OCI-LY3 (cell line): ENCODE measurements around the gene ALX3.
A peak's percentile ranks its signal among the peaks of the same experiment; 100 is the strongest.
"Not testable (repeated sequence)": the region's sequence is repeated elsewhere in the genome, so short reads cannot be mapped to it uniquely, and the experiment has no call there.

Experiments
- H2AFZ ChIP-seq: fragments of 200-600, 300-600 bp; shearing (Covaris generic); 2 replicates; pipeline ENCODE4 v1.6.0; 2014; ENCODE audit warnings: antibody characterized with exemption, low read depth, low read length
- H3K27ac ChIP-seq: fragments of 200-600, 300-600 bp; sonication (generic); 2 replicates; pipeline ENCODE4 v1.5.1; 2014; ENCODE audit warnings: mild to moderate bottlenecking, low read length, moderate library complexity, mixed read lengths
- H3K27me3 ChIP-seq: fragments of 200-600, 300-600 bp; sonication (generic); 2 replicates; pipeline ENCODE4 v1.6.1; 2014; ENCODE audit warnings: low read depth, low read length, mixed read lengths
- H3K36me3 ChIP-seq: fragments of 200-600, 300-600 bp; sonication (generic); replicated peaks from 2 replicates; pipeline ENCODE3; 2014; ENCODE audit warnings: low read depth, low read length, mixed read lengths
- H3K4me1 ChIP-seq: fragments of 300-600, 200-600 bp; sonication (generic); 2 replicates; pipeline ENCODE4 v1.6.1; 2014; ENCODE audit warnings: low read length, mixed read lengths
- H3K4me2 ChIP-seq: fragments of 200-600, 300-600 bp; sonication (generic); 2 replicates; pipeline ENCODE4 v1.6.1; 2014; ENCODE audit warnings: low read length, mixed read lengths
- H3K4me3 ChIP-seq: fragments of 300-600, 200-600 bp; sonication (generic); 2 replicates; pipeline ENCODE4 v1.5.1; 2014; ENCODE audit warnings: antibody characterized with exemption, mild to moderate bottlenecking, low read length, moderate library complexity
- H3K79me2 ChIP-seq: fragments of 300-600, 200-600 bp; shearing (Covaris generic); 2 replicates; pipeline ENCODE4 v1.6.1; 2014; ENCODE audit warnings: mild to moderate bottlenecking, low read length, mixed read lengths
- H3K9ac ChIP-seq: fragments of 300-600, 200-600 bp; shearing (Covaris generic); 2 replicates; pipeline ENCODE4 v1.6.0; 2014; ENCODE audit warnings: mild to moderate bottlenecking, low read length, moderate library complexity
- H3K9me3 ChIP-seq: fragments of 200-600, 300-600 bp; shearing (Covaris generic); 2 replicates; pipeline ENCODE4 v1.6.1; 2014; ENCODE audit warnings: low read length, mixed read lengths; ENCODE audit not compliant: insufficient read depth
- H4K20me1 ChIP-seq: fragments of 200-600, 300-600 bp; sonication (generic); 2 replicates; pipeline ENCODE4 v1.6.1; 2016; ENCODE audit warnings: low read length, mixed read lengths; ENCODE audit not compliant: insufficient read depth
- CTCF ChIP-seq: fragments of 200-600, 300-600 bp; sonication (generic); IDR thresholded peaks from 2 replicates; pipeline ENCODE4 v1.5.1; 2014; ENCODE audit warnings: antibody characterized with exemption, low read length, low read depth
- EZH2phosphoT487 ChIP-seq: fragments of 200-600 bp; shearing (Covaris generic); IDR thresholded peaks from 2 replicates; pipeline ENCODE4 v1.6.1; 2018; ENCODE audit warnings: antibody characterized with exemption, mixed run types, low read depth

The ALX3 gene

GRCh38 chr1:110034040-110034450 lies 36.4 kb downstream of the ALX3 start:
- Histone ChIP-seq H3K27ac (peak overlapping the region; percentile 68), H2AFZ (peak overlapping the region; percentile 71; the same call in 1 of the 2 replicates), H3K9me3 (no peaks in the 10 kb centered on the region), H3K9ac (peak overlapping the region; percentile 67), H4K20me1 (no peaks in the 10 kb centered on the region), H3K36me3 (peaks cover 9% of the 10 kb centered on the region), H3K27me3 (no peaks in the 10 kb centered on the region), H3K79me2 (peaks cover 19% of the 10 kb centered on the region), H3K4me2 (peak overlapping the region; percentile 96), H3K4me1 (peaks cover 30% of the 10 kb centered on the region), H3K4me3 (peak overlapping the region; percentile 95)
- TF ChIP-seq CTCF (no peak), EZH2phosphoT487 (no peak)

GRCh38 chr1:110033421-110033820 lies 37.1 kb downstream of the ALX3 start:
- peak overlapping the region; percentile 68 for H3K27ac ChIP-seq

DNA sequence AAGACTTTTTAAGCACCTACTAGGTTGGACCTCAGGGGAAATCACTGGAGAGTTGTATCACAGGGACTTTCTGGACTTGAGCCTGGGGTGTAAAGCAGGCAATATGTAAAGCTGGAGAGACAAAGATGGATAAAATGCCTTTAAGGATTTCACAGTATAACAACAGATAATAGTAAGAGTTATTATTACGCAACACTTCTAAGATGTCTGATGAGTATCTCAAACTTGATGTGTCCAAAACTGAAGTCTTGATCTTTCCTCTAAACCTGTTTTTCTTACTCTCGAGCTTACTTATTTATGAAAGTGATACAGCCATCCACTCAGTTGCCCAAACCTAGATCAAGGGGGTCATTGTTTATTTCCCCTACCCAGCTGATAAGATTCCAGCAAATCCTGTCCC lies 38.1 kb downstream of the ALX3 start:
- TF ChIP-seq CTCF: no peak
- TF ChIP-seq EZH2phosphoT487: no peak
- H3K9me3 ChIP-seq: no peaks in the 10 kb centered on the region
- no peaks in the 10 kb centered on the region for H3K36me3 ChIP-seq
- H3K9ac ChIP-seq: no peak overlapping the region
- peaks cover 30% of the 10 kb centered on the region for H3K4me1 ChIP-seq
- H3K4me3 ChIP-seq: no peak overlapping the region
- H4K20me1 ChIP-seq: no peaks in the 10 kb centered on the region
- H2AFZ ChIP-seq: no peak overlapping the region
- H3K27me3 ChIP-seq: no peaks in the 10 kb centered on the region
- H3K79me2 ChIP-seq: peaks cover 19% of the 10 kb centered on the region
- H3K27ac ChIP-seq: no peak overlapping the region
- H3K4me2 ChIP-seq: no peak overlapping the region

More at GRCh38 chr1:110033421-110033820, 37.1 kb downstream of the ALX3 start:
- Histone ChIP-seq H3K27me3 (no peaks in the 10 kb centered on the region), H3K9me3 (no peaks in the 10 kb centered on the region), H3K4me1 (peaks cover 30% of the 10 kb centered on the region), H3K4me3 (peak overlapping the region; percentile 95), H3K79me2 (peaks cover 19% of the 10 kb centered on the region), H3K4me2 (peak overlapping the region; percentile 96), H3K9ac (no peak overlapping the region), H2AFZ (peak overlapping the region; percentile 81), H3K36me3 (peaks cover 4% of the 10 kb centered on the region), H4K20me1 (no peaks in the 10 kb centered on the region)
- TF ChIP-seq EZH2phosphoT487 (no peak), CTCF (no peak)

GRCh38 chr1:110030687-110031086 lies 39.8 kb downstream of the ALX3 start:
- H3K9me3 ChIP-seq, H3K27me3 ChIP-seq, H3K36me3 ChIP-seq, H4K20me1 ChIP-seq: not testable (repeated sequence)
- peak overlapping the region; percentile 23; the same call in 1 of the 2 replicates for H3K27ac ChIP-seq
- H3K4me1 ChIP-seq: peaks cover 29% of the 10 kb centered on the region
- H3K9ac ChIP-seq: peak overlapping the region; percentile 51
- H3K4me2 ChIP-seq: peak overlapping the region; percentile 84
- H2AFZ ChIP-seq: peak overlapping the region; percentile 94; the same call in 1 of the 2 replicates
- H3K4me3 ChIP-seq: peak overlapping the region; percentile 71
- peaks cover 12% of the 10 kb centered on the region for H3K79me2 ChIP-seq

DNA sequence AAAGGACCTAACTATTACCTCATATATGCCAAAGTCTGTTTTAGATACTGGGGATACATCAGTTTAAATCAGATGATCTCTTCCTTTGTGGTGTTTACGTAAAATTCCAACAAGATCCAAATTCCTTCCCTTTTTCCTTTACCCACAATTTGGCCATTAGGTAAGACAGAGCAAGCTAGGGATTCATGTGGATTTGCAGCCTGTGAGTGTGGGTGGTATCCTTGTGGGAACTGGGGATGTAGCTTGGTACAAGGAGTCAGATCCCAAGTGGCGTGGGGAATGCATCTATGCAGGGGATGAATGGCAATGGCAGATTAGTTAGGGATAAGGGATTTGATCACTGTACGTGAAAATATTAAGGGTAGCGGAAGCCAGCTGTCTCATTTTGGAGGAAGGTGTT lies 45.9 kb downstream of the ALX3 start:
- TF ChIP-seq EZH2phosphoT487 (no peak), CTCF (no peak)

More for the DNA sequence above, 45.9 kb downstream of the ALX3 start:
- Histone ChIP-seq H2AFZ (no peak overlapping the region), H3K27ac (no peak overlapping the region), H3K36me3 (peaks cover 13% of the 10 kb centered on the region), H3K27me3 (no peaks in the 10 kb centered on the region), H4K20me1 (no peaks in the 10 kb centered on the region), H3K4me2 (no peak overlapping the region), H3K79me2 (no peaks in the 10 kb centered on the region), H3K9ac (no peak overlapping the region), H3K4me3 (no peak overlapping the region), H3K4me1 (peaks cover 2% of the 10 kb centered on the region; the same call in 1 of the 2 replicates), H3K9me3 (no peaks in the 10 kb centered on the region)
